Ureter (tissue), 1 donor: Measurements from ENCODE around the gene PSG6. TPM values are rescaled to one million over a fixed set of nuclear protein-coding genes. Genes with fewer than 3 reads are reported as not detected.
"Not testable (repeated sequence)": the region's sequence is repeated elsewhere in the genome, so short reads cannot be mapped to it uniquely, and the experiment has no call there.

ENCODE experiments used
- DNase-seq: peaks from one replicate; pipeline ENCODE4 v3.0.0-alpha.2; 2020; ENCODE audit warnings: low spot score
- total RNA-seq: library from RNA; stranded (reverse); gene quantifications from one replicate; pipeline ENCODE4 v1.2.4, GENCODE V29; 2023
- donor health status: DM: yes; HTN: yes; CAD: no.

Gene PSG6
- total RNA-seq, 1 donor from 2014 or later: not detected

GRCh38 chr19:42911731-42912130 lies 6.0 kb downstream of the PSG6 start:
- DNase-seq: not testable (repeated sequence)

- not testable (repeated sequence) for DNase-seq
These were observed 11.5 kb downstream of the PSG6 start for GRCh38 chr19:42906162-42906561.

GRCh38 chr19:42900561-42900960 lies 17.1 kb downstream of the PSG6 start:
- DNase-seq: not testable (repeated sequence)

- not testable (repeated sequence) for DNase-seq
These were observed 18.0 kb downstream of the PSG6 start for GRCh38 chr19:42899674-42900073.

- not testable (repeated sequence) for DNase-seq
These were observed 18.6 kb downstream of the PSG6 start for GRCh38 chr19:42899110-42899509.

- not testable (repeated sequence) for DNase-seq
These were observed 19.0 kb downstream of the PSG6 start for GRCh38 chr19:42898656-42899055.

- DNase-seq: not testable (repeated sequence)
These were observed 20.0 kb downstream of the PSG6 start for GRCh38 chr19:42897729-42898128.

- DNase-seq: not testable (repeated sequence)
These were observed 27.2 kb downstream of the PSG6 start for GRCh38 chr19:42890446-42890845.

- not testable (repeated sequence) for DNase-seq
These were observed 29.7 kb downstream of the PSG6 start for GRCh38 chr19:42887876-42888445.

GRCh38 chr19:42882730-42883129 lies 35.0 kb downstream of the PSG6 start:
- not testable (repeated sequence) for DNase-seq

GRCh38 chr19:42882010-42882409 lies 35.7 kb downstream of the PSG6 start:
- DNase-seq: not testable (repeated sequence)

- not testable (repeated sequence) for DNase-seq
These were observed 36.4 kb downstream of the PSG6 start for GRCh38 chr19:42881279-42881678.

GRCh38 chr19:42880621-42881020 lies 37.1 kb downstream of the PSG6 start:
- not testable (repeated sequence) for DNase-seq

GRCh38 chr19:42879613-42880012 lies 38.1 kb downstream of the PSG6 start, which contains the start of gene PSG1:
TSS of gene PSG1 (minus strand) at chr19:42879713. CDS start at chr19:42879581, 132 bp downstream.
- no peak for DNase-seq

GRCh38 chr19:42876596-42876995 lies 41.1 kb downstream of the PSG6 start:
- not testable (repeated sequence) for DNase-seq

GRCh38 chr19:42875881-42876280 lies 41.8 kb downstream of the PSG6 start:
- not testable (repeated sequence) for DNase-seq

GRCh38 chr19:42874901-42875813 lies 42.5 kb downstream of the PSG6 start:
- DNase-seq: not testable (repeated sequence)

GRCh38 chr19:42874136-42874535 lies 43.6 kb downstream of the PSG6 start:
- not testable (repeated sequence) for DNase-seq

GRCh38 chr19:42872608-42873007 lies 45.1 kb downstream of the PSG6 start:
- no peak for DNase-seq

- DNase-seq: no peak
These were observed 60.2 kb downstream of the PSG6 start for GRCh38 chr19:42857544-42857867.

- DNase-seq: not testable (repeated sequence)
These were observed 60.7 kb downstream of the PSG6 start for GRCh38 chr19:42856866-42857543.

- not testable (repeated sequence) for DNase-seq
These were observed 62.9 kb downstream of the PSG6 start for GRCh38 chr19:42854745-42855144.
